GM12872 (cell line): ENCODE results near the gene CARD9.

Experiments
- CTCF ChIP-seq: IDR thresholded peaks from 3 replicates; pipeline ENCODE4 v1.5.1; 2011; ENCODE audit warnings: low read depth, mild to moderate bottlenecking, low read length, moderate library complexity; ENCODE audit not compliant: insufficient read depth

Gene CARD9

GRCh38 chr9:136324501-136325300 lies 48.8 kb downstream of the CARD9 start:
- no peak for TF ChIP-seq CTCF

- TF ChIP-seq CTCF: no peak
Measured at GRCh38 chr9:136323371-136323789, 50.1 kb downstream of the CARD9 start.

GRCh38 chr9:136322756-136323330 lies 50.6 kb downstream of the CARD9 start:
- TF ChIP-seq CTCF: no peak

DNA sequence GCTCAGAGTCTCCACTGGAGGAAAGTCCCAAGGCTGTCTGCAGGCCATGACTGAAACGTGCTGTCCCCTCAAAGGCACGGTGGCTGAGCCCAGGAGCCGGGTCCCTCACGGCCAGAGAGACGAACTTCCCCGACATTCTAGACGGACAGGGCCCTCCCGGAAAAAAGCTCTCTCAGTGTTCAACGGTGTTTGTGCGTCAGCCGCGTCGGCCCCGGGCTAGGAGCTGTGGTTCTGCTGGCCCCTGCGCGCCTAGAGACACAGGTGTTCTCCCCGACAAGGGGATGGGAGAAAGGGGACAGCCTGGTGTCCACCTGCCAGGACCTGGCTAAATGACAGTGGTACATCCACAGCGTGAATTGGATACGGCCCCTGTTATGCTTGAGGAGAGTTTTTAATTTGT lies 51.9 kb downstream of the CARD9 start:
- TF ChIP-seq CTCF: no peak

- TF ChIP-seq CTCF: no peak
Measured at GRCh38 chr9:136318776-136319241, 54.7 kb downstream of the CARD9 start.

GRCh38 chr9:136318111-136318775 lies 55.2 kb downstream of the CARD9 start:
- no peak for TF ChIP-seq CTCF

- no peak for TF ChIP-seq CTCF
Measured at GRCh38 chr9:136317695-136318094, 55.8 kb downstream of the CARD9 start.
